Activated effector memory CD4-positive, alpha-beta T cell treated with Interleukin-2 at 50 U/mL for 16 hours (primary cell): ENCODE data around the gene WSB2.

ENCODE experiments used
- DNase-seq: peaks from one replicate; pipeline ENCODE4 v3.0.0-alpha.2; 2020

WSB2 gene

GRCh38 chr12:117985182-117985581, 75.8 kb downstream of the WSB2 start:
- no peak for DNase-seq
